ENCODE measurements around the gene RGR.

Gene RGR

GRCh38 chr10:84289521-84290200 is 44.8 kb downstream of the RGR start:
- no peak overlapping the region for H3K4me3 ChIP-seq (ENCODE audit: low read length)
- H3K9me3 ChIP-seq (ENCODE audit: insufficient read depth, low read depth, low read length) = no peaks in the 10 kb centered on the region
- H3K36me3 ChIP-seq (ENCODE audit: insufficient read depth, low read length) = no peaks in the 10 kb centered on the region
- no peak overlapping the region for H3K27ac ChIP-seq (ENCODE audit: low read depth, low read length)
- 83% methylated on average over 1 of the region's 1 CpG for whole genome bisulfite sequencing
- H3K4me1 ChIP-seq (ENCODE audit: insufficient read depth, low read length) = no peaks in the 10 kb centered on the region
- no peaks in the 10 kb centered on the region for H3K27me3 ChIP-seq (ENCODE audit: insufficient read depth, low read length)
- H3K9ac ChIP-seq (ENCODE audit: low read depth, low read length) = no peak overlapping the region

GRCh38 chr10:84290235-84290634 is 45.4 kb downstream of the RGR start:
- Histone ChIP-seq H3K9ac (ENCODE audit: low read depth, low read length) (no peak overlapping the region), H3K27ac (ENCODE audit: low read depth, low read length) (no peak overlapping the region)
- WGBS = 84% methylated on average over 3 of the region's 3 CpGs

GRCh38 chr10:84291384-84291783 is 46.5 kb downstream of the RGR start:
- no peaks in the 10 kb centered on the region for H3K36me3 ChIP-seq (ENCODE audit: insufficient read depth, low read length)
- H3K27ac ChIP-seq (ENCODE audit: low read depth, low read length) = no peak overlapping the region
- peaks cover 7% of the 10 kb centered on the region for H3K4me1 ChIP-seq (ENCODE audit: insufficient read depth, low read length)
- H3K9me3 ChIP-seq (ENCODE audit: insufficient read depth, low read depth, low read length) = no peaks in the 10 kb centered on the region
- H3K9ac ChIP-seq (ENCODE audit: low read depth, low read length) = no peak overlapping the region
- no peaks in the 10 kb centered on the region for H3K27me3 ChIP-seq (ENCODE audit: insufficient read depth, low read length)
- WGBS = 82% methylated on average over 1 of the region's 1 CpG
- no peak overlapping the region for H3K4me3 ChIP-seq (ENCODE audit: low read length)

More at GRCh38 chr10:84290235-84290634, 45.4 kb downstream of the RGR start:
- no peaks in the 10 kb centered on the region for H3K9me3 ChIP-seq (ENCODE audit: insufficient read depth, low read depth, low read length)
- H3K4me1 ChIP-seq (ENCODE audit: insufficient read depth, low read length) = no peaks in the 10 kb centered on the region
- no peaks in the 10 kb centered on the region for H3K27me3 ChIP-seq (ENCODE audit: insufficient read depth, low read length)
- H3K4me3 ChIP-seq (ENCODE audit: low read length) = no peak overlapping the region
- no peaks in the 10 kb centered on the region for H3K36me3 ChIP-seq (ENCODE audit: insufficient read depth, low read length)

- no peaks in the 10 kb centered on the region for H3K36me3 ChIP-seq (ENCODE audit: insufficient read depth, low read length)
- 90% methylated on average over 2 of the region's 2 CpGs for WGBS
- no peaks in the 10 kb centered on the region for H3K27me3 ChIP-seq (ENCODE audit: insufficient read depth, low read length)
- no peak overlapping the region for H3K9ac ChIP-seq (ENCODE audit: low read depth, low read length)
- H3K4me3 ChIP-seq (ENCODE audit: low read length) = no peak overlapping the region
- H3K4me1 ChIP-seq (ENCODE audit: insufficient read depth, low read length) = peaks cover 13% of the 10 kb centered on the region
- H3K9me3 ChIP-seq (ENCODE audit: insufficient read depth, low read depth, low read length) = no peaks in the 10 kb centered on the region
- H3K27ac ChIP-seq (ENCODE audit: low read depth, low read length) = no peak overlapping the region
Observed at GRCh38 chr10:84292502-84292901, 47.6 kb downstream of the RGR start.

GRCh38 chr10:84293171-84293570 is 48.3 kb downstream of the RGR start:
- 94% methylated on average over 1 of the region's 1 CpG for WGBS
- no peak overlapping the region for H3K9ac ChIP-seq (ENCODE audit: low read depth, low read length)
- H3K4me1 ChIP-seq (ENCODE audit: insufficient read depth, low read length) = peaks cover 17% of the 10 kb centered on the region
- H3K27me3 ChIP-seq (ENCODE audit: insufficient read depth, low read length) = no peaks in the 10 kb centered on the region
- no peak overlapping the region for H3K4me3 ChIP-seq (ENCODE audit: low read length)
- no peaks in the 10 kb centered on the region for H3K36me3 ChIP-seq (ENCODE audit: insufficient read depth, low read length)
- no peaks in the 10 kb centered on the region for H3K9me3 ChIP-seq (ENCODE audit: insufficient read depth, low read depth, low read length)
- no peak overlapping the region for H3K27ac ChIP-seq (ENCODE audit: low read depth, low read length)

- no peak overlapping the region for H3K4me3 ChIP-seq (ENCODE audit: low read length)
- H3K9ac ChIP-seq (ENCODE audit: low read depth, low read length) = no peak overlapping the region
- 76% methylated on average over 4 of the region's 4 CpGs for WGBS
- H3K4me1 ChIP-seq (ENCODE audit: insufficient read depth, low read length) = peaks cover 19% of the 10 kb centered on the region
- H3K27me3 ChIP-seq (ENCODE audit: insufficient read depth, low read length) = no peaks in the 10 kb centered on the region
- no peaks in the 10 kb centered on the region for H3K36me3 ChIP-seq (ENCODE audit: insufficient read depth, low read length)
- no peaks in the 10 kb centered on the region for H3K9me3 ChIP-seq (ENCODE audit: insufficient read depth, low read depth, low read length)
- no peak overlapping the region for H3K27ac ChIP-seq (ENCODE audit: low read depth, low read length)
Observed at GRCh38 chr10:84293574-84294016, 48.7 kb downstream of the RGR start.

- Histone ChIP-seq H3K27ac (ENCODE audit: low read depth, low read length) (no peak overlapping the region), H3K4me1 (ENCODE audit: insufficient read depth, low read length) (peaks cover 19% of the 10 kb centered on the region), H3K9me3 (ENCODE audit: insufficient read depth, low read depth, low read length) (no peaks in the 10 kb centered on the region), H3K36me3 (ENCODE audit: insufficient read depth, low read length) (no peaks in the 10 kb centered on the region), H3K9ac (ENCODE audit: low read depth, low read length) (no peak overlapping the region), H3K27me3 (ENCODE audit: insufficient read depth, low read length) (no peaks in the 10 kb centered on the region), H3K4me3 (ENCODE audit: low read length) (no peak overlapping the region)
- 92% methylated on average over 1 of the region's 1 CpG for WGBS
Observed at GRCh38 chr10:84294766-84295447, 50.1 kb downstream of the RGR start.

- Histone ChIP-seq H3K9me3 (ENCODE audit: insufficient read depth, low read depth, low read length) (no peaks in the 10 kb centered on the region), H3K27ac (ENCODE audit: low read depth, low read length) (peak overlapping the region; percentile 63; the same call in 1 of the 2 replicates), H3K9ac (ENCODE audit: low read depth, low read length) (no peak overlapping the region), H3K36me3 (ENCODE audit: insufficient read depth, low read length) (no peaks in the 10 kb centered on the region), H3K4me1 (ENCODE audit: insufficient read depth, low read length) (peaks cover 19% of the 10 kb centered on the region), H3K27me3 (ENCODE audit: insufficient read depth, low read length) (no peaks in the 10 kb centered on the region), H3K4me3 (ENCODE audit: low read length) (no peak overlapping the region)
- 48% methylated on average over 10 of the region's 10 CpGs for WGBS
Observed at GRCh38 chr10:84296091-84296981, 51.5 kb downstream of the RGR start.

GRCh38 chr10:84298057-84298456 is 53.2 kb downstream of the RGR start:
- WGBS = 91% methylated on average over 3 of the region's 3 CpGs
- peaks cover 25% of the 10 kb centered on the region for H3K4me1 ChIP-seq (ENCODE audit: insufficient read depth, low read length)
- no peak overlapping the region for H3K27ac ChIP-seq (ENCODE audit: low read depth, low read length)
- H3K9me3 ChIP-seq (ENCODE audit: insufficient read depth, low read depth, low read length) = no peaks in the 10 kb centered on the region
- no peaks in the 10 kb centered on the region for H3K36me3 ChIP-seq (ENCODE audit: insufficient read depth, low read length)
- H3K4me3 ChIP-seq (ENCODE audit: low read length) = no peak overlapping the region
- H3K9ac ChIP-seq (ENCODE audit: low read depth, low read length) = no peak overlapping the region
- no peaks in the 10 kb centered on the region for H3K27me3 ChIP-seq (ENCODE audit: insufficient read depth, low read length)

GRCh38 chr10:84302223-84302622 is 57.4 kb downstream of the RGR start:
- H3K9me3 ChIP-seq (ENCODE audit: insufficient read depth, low read depth, low read length) = no peaks in the 10 kb centered on the region
- H3K27ac ChIP-seq (ENCODE audit: low read depth, low read length) = no peak overlapping the region
- H3K9ac ChIP-seq (ENCODE audit: low read depth, low read length) = no peak overlapping the region
- H3K4me3 ChIP-seq (ENCODE audit: low read length) = no peak overlapping the region
- peaks cover 12% of the 10 kb centered on the region; the same call in 1 of the 2 replicates for H3K4me1 ChIP-seq (ENCODE audit: insufficient read depth, low read length)
- 85% methylated on average over 2 of the region's 2 CpGs for WGBS
- H3K36me3 ChIP-seq (ENCODE audit: insufficient read depth, low read length) = no peaks in the 10 kb centered on the region
- no peaks in the 10 kb centered on the region for H3K27me3 ChIP-seq (ENCODE audit: insufficient read depth, low read length)
